COLO668 (cell line): Measurements from ENCODE around the gene NPY1R.

Source experiments
- DNase-seq: peaks from one replicate; lab custom pipeline; 2025; ENCODE audit not compliant: unreplicated experiment; lab: John Stamatoyannopoulos, UW

Gene NPY1R

GRCh38 chr4:163280703-163281519 is 51.5 kb downstream of the NPY1R start:
- DNase-seq, result no peak

GRCh38 chr4:163279713-163280112 is 52.7 kb downstream of the NPY1R start:
- no peak for DNase-seq

GRCh38 chr4:163274861-163275260 is 57.5 kb downstream of the NPY1R start:
- DNase-seq, result no peak
